Neural progenitor cell (in vitro differentiated cells): ENCODE data around the gene CFAP45.

Experiments used
- CTCF ChIP-seq: fragments of 200-600 bp; sonication (generic); IDR thresholded peaks from 2 replicates; pipeline ENCODE4 v1.5.1; 2017; ENCODE audit warnings: antibody characterized with exemption, mild to moderate bottlenecking
- EZH2phosphoT487 ChIP-seq: fragments of 200-600 bp; sonication (generic); IDR thresholded peaks from 2 replicates; pipeline ENCODE4 v1.6.1; 2017; ENCODE audit warnings: antibody characterized with exemption

DNA sequence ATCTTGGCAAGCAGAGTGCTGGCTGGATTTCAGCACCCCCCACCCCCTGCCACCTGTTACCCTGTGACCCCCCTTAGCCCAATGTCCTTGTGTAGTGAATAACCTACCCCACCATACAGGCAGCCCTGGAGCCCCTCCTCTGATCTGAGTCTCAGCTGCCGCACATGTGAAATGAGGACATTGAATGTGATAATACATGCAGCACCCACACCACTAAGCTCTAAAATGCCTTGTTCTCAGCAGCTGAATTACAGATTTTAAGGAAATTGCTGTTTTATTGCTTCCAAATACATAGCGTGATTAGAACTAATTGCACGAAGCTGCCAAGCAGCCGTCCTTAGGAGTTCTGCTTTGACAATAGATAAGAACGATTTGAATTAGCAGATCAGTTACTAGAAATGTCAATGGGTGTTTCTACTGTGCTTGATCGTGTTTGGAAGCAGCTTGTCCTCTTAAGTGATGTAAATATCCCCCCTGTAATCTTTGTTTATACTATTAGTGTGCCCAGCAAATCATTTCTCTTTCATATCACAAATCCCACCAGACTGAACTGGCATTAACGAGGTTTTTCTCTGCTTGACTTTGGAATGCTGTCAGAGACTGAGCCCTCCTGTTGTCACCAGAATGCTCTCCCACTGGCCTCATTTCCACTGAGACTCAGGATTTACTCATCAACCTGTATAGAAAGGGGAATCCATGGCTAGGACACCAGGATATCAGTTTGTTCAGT lies 68.4 kb downstream of the CFAP45 start:
- TF ChIP-seq CTCF (no peak), EZH2phosphoT487 (no peak)
